ENCODE measurements around the gene CTSZ.
A peak's percentile ranks its signal among the peaks of the same experiment; 100 is the strongest.

The CTSZ gene

GRCh38 chr20:59040667-59041066 lies 33.6 kb upstream of the CTSZ start:
- no peak for TF ChIP-seq CTCF (conservative IDR thresholded peaks at IDR 0.05; ENCODE audit: low read depth)
- DNase-seq (ENCODE audit: low spot score), result no peak
- no peak overlapping the region for H3K27ac ChIP-seq
- ChIA-PET CTCF (interaction anchor here (0.6 to 0.7 kb wide), 2 partner anchors 32 to 464 kb away, joined by 3 read pairs; no protein-coding TSS in a partner anchor), POLR2A (ENCODE audit: low non-redundant PET) (interaction anchor here (0.7 to 1.5 kb wide), 2 partner anchors 8 to 12 kb away, joined by 3 read pairs; partner anchors contain the start of gene ATP5F1E)

- no peak for DNase-seq (ENCODE audit: low spot score)
- POLR2A ChIA-PET (ENCODE audit: low non-redundant PET), result no interaction called here
- no peak for TF ChIP-seq CTCF (conservative IDR thresholded peaks at IDR 0.05; ENCODE audit: low read depth)
Observed at GRCh38 chr20:59039233-59039632, 32.2 kb upstream of the CTSZ start.

GRCh38 chr20:59037386-59037785 lies 30.3 kb upstream of the CTSZ start:
- TF ChIP-seq CTCF (conservative IDR thresholded peaks at IDR 0.05; ENCODE audit: low read depth), result no peak
- CTCF ChIA-PET, result interaction anchor here (0.6 kb wide), 1 partner anchor 184 kb away, joined by 3 read pairs; no protein-coding TSS in a partner anchor

More at GRCh38 chr20:59039233-59039632, 32.2 kb upstream of the CTSZ start:
- CTCF ChIA-PET, result no interaction called here
- no peak overlapping the region for H3K27ac ChIP-seq

GRCh38 chr20:59035381-59035780 lies 28.3 kb upstream of the CTSZ start:
- no peak for DNase-seq (ENCODE audit: low spot score)
- ChIA-PET POLR2A (ENCODE audit: low non-redundant PET) (no interaction called here), CTCF (no interaction called here)
- no peak for TF ChIP-seq CTCF (conservative IDR thresholded peaks at IDR 0.05; ENCODE audit: low read depth)
- no peak overlapping the region for H3K27ac ChIP-seq

More at GRCh38 chr20:59037386-59037785, 30.3 kb upstream of the CTSZ start:
- POLR2A ChIA-PET (ENCODE audit: low non-redundant PET), result no interaction called here
- no peak overlapping the region for H3K27ac ChIP-seq
- DNase-seq (ENCODE audit: low spot score), result no peak

- CTCF ChIA-PET, result interaction anchor here (0.5 to 0.7 kb wide), 4 partner anchors 11 to 486 kb away, joined by 3 read pairs; no protein-coding TSS in a partner anchor
- DNase-seq (ENCODE audit: low spot score), result no peak
- TF ChIP-seq CTCF (conservative IDR thresholded peaks at IDR 0.05; ENCODE audit: low read depth), result no peak
- POLR2A ChIA-PET (ENCODE audit: low non-redundant PET), result no interaction called here
- H3K27ac ChIP-seq, result no peak overlapping the region
Observed at GRCh38 chr20:59033616-59034165, 26.6 kb upstream of the CTSZ start.

GRCh38 chr20:59033093-59033492 lies 26.0 kb upstream of the CTSZ start:
- TF ChIP-seq CTCF (conservative IDR thresholded peaks at IDR 0.05; ENCODE audit: low read depth), result 0 out of 2 replicates have a peak, but pooled peaks have one; percentile 3
- DNase-seq (ENCODE audit: low spot score), result no peak
- POLR2A ChIA-PET (ENCODE audit: low non-redundant PET), result interaction anchor here (1.1 to 1.3 kb wide), 2 partner anchors 9 to 158 kb away, joined by 4 to 7 read pairs; partner anchors contain the start of gene PRELID3B
- peak overlapping the region; percentile 85 for H3K27ac ChIP-seq
- CTCF ChIA-PET, result interaction anchor here (0.5 to 0.7 kb wide), 3 partner anchors 11 to 486 kb away, joined by 3 read pairs; no protein-coding TSS in a partner anchor
